ENCODE results near the gene CASKIN2.

CASKIN2 gene

GRCh38 chr17:75515496-75516254 is at the start of gene CASKIN2:
Gene CASKIN2, minus strand, starts transcription at chr17:75515537. Its CDS starts 1,733 bp downstream, at chr17:75513804.
- peak; percentile 79 for DNase-seq

- DNase-seq, result no peak
These were observed 49.7 kb upstream of the CASKIN2 start for GRCh38 chr17:75565066-75565465.

GRCh38 chr17:75564195-75564594 is 48.9 kb upstream of the CASKIN2 start:
- no peak for DNase-seq

- no peak for DNase-seq
These were observed 47.9 kb upstream of the CASKIN2 start for GRCh38 chr17:75563063-75563758.

GRCh38 chr17:75561927-75562603 is 46.7 kb upstream of the CASKIN2 start:
- DNase-seq, result no peak

- no peak for DNase-seq
These were observed 44.7 kb upstream of the CASKIN2 start for GRCh38 chr17:75559958-75560533.

- DNase-seq, result no peak
These were observed 43.6 kb upstream of the CASKIN2 start for GRCh38 chr17:75558666-75559530.

- DNase-seq, result no peak
These were observed 42.7 kb upstream of the CASKIN2 start for GRCh38 chr17:75557852-75558665.

GRCh38 chr17:75557075-75557851 is 41.9 kb upstream of the CASKIN2 start:
- no peak for DNase-seq

- DNase-seq, result no peak
These were observed 40.4 kb upstream of the CASKIN2 start for GRCh38 chr17:75555679-75556153.

- DNase-seq, result no peak
These were observed 38.2 kb upstream of the CASKIN2 start for GRCh38 chr17:75553295-75554110.

- DNase-seq, result no peak
These were observed 37.3 kb upstream of the CASKIN2 start for GRCh38 chr17:75552425-75553294.

GRCh38 chr17:75551266-75551665 is 35.9 kb upstream of the CASKIN2 start:
- no peak for DNase-seq

GRCh38 chr17:75550139-75550465 is 34.8 kb upstream of the CASKIN2 start:
- no peak for DNase-seq

GRCh38 chr17:75549246-75550138 is 34.2 kb upstream of the CASKIN2 start:
- DNase-seq, result no peak

GRCh38 chr17:75548813-75549212 is 33.5 kb upstream of the CASKIN2 start:
- no peak for DNase-seq

GRCh38 chr17:75547091-75547490 is 31.8 kb upstream of the CASKIN2 start:
- no peak for DNase-seq

GRCh38 chr17:75546181-75546580 is 30.8 kb upstream of the CASKIN2 start:
- DNase-seq, result no peak

Measured in suppressor macrophage treated with lipopolysaccharide for 4 hours (primary cell).